Stimulated activated CD8-positive, alpha-beta memory T cell treated with anti-CD3 and anti-CD28 coated beads, Interleukin-4, amount 100 ng/mL, for 1 hour (primary cell): Measurements from ENCODE around the gene FOXP1.

Source experiments
- DNase-seq, 2 donors: peaks; one replicate each; pipeline ENCODE4 v3.0.0-alpha.2; 2020; ENCODE audit warnings: low read depth in 2 of 2, low spot score in 1 of 2

The FOXP1 gene

DNA sequence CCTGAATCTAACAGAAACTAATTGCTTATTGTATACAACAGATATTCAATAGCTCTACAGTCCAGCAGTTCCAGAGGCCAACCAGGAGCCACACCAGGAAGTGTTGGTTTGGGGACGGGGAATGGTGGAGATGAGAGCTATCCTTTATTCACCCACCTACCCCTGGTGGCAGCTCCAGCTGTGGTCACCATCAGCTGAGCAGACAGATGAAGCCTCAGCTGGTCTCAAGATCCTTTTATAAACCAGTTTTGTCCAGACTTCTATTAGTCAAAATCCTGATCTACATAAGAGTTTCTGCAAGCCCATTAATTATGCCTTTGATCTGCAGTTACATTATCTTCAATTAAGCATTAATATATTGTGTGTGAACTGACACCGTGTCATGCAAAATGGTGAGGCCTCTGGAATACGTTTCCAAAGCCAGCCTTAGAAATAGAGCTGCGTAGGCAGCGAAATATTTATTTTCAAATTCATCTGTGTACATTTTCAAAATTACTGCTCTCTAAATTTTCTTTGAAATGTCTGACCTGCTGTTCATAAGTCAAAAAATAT lies 488.8 kb downstream of the FOXP1 start:
- DNase-seq, result no peak

GRCh38 chr3:71092665-71093064 lies 490.9 kb downstream of the FOXP1 start:
- DNase-seq, result no peak

DNA sequence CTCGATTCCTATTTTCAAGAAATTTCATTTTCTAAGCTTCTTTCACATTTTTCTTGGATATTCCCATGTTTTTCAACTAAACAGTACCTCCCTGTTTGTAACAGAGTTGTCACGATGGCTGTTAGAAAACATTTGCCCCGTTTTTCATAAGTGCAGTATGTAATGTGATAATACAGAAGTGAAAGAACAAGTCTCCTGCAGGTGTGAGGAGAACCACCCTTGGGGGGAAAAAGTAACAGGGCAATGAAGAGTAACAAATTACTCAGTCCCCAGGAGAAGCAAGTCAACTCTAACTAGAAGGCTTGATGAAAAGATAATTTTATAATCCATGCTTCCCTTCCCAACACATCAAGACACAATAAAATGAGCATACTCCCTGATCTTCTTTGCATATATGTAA lies 493.3 kb downstream of the FOXP1 start:
- no peak for DNase-seq

- DNase-seq, result no peak
These were observed 494.2 kb downstream of the FOXP1 start for GRCh38 chr3:71089271-71089847.

DNA sequence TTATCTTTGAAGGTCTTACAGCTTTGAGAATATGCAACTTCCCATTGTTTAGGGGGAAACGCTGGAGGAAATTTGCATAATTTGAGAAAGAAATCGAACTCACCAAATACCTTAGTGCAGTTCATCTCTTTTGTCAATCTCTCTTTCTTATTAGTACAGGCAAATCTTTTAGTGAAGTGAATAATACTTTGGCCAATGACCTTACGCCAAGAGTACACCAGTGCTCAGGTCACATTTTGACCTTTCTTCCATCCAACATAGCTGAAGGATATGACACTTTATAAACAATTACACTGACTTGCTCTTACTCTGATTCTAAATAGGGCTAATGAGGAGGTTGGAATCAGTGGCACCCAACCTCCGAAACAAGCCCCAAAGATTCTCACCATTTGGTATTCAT lies 494.8 kb downstream of the FOXP1 start:
- no peak for DNase-seq

- no peak for DNase-seq
These were observed 495.4 kb downstream of the FOXP1 start for GRCh38 chr3:71088019-71088708.

- DNase-seq, result no peak
These were observed 496.1 kb downstream of the FOXP1 start for GRCh38 chr3:71087143-71088018.

- DNase-seq, result no peak
These were observed 496.8 kb downstream of the FOXP1 start for GRCh38 chr3:71086777-71087142.

- DNase-seq, result no peak
These were observed 499.8 kb downstream of the FOXP1 start for GRCh38 chr3:71083726-71084131.

DNA sequence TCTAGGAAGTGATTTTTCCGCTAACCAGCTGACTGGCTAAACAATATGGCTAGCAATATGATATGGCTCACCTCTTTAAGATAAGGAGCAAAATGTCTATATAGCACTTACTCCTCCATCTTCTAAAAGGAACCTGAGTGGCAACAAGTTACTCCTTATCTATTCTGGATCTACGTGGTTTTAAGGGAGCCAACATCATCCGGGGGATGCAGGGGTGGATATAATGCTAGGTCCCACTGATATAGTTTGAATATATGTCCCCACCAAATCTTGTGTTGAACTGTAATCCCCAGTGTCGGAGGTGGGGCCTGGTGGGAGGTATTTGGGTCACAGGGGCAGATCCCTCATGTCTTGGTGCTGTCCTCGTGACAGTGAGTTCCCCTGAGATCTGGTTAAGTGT lies 500.7 kb downstream of the FOXP1 start:
- no peak for DNase-seq

- DNase-seq, result no peak
These were observed 502.9 kb downstream of the FOXP1 start for GRCh38 chr3:71080517-71081083.

DNA sequence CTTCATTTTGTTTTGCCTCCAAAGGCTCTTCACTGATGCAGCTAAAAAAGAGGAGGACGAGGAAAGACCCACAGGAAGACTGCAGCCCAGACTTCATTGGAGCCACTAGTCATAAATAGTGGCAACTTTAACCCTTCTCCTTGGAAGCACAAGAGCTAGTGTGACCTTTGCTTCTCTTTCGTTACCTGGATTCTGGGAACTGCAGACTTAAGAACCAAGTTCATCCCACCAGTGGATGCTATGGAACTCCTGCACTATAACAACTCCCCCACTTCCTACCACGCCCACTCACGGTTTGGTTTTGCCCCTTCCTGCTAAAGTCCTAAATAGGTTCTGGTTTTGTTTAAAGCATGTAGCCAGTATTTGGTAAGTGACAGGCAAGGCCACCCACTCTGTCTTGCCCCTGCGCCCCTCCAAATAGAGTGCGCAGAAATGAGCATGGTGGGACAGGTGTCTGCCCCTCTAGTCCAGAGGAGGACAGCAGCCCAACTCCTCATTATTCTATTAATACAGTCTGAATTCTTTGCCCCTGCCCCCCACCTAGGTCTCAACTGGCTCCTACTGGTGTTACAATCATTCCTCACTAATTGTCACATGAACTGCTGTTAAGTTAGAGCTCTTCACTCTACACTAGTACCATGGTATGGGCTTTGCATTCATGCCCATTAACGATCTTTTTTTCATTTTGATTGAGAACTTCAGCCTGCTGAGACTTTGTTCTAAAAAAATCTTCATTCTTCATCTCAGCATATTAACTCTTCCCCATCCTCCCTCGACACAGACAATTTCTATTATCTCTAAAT lies 504.6 kb downstream of the FOXP1 start:
- DNase-seq, result no peak

GRCh38 chr3:71078199-71078598 lies 505.3 kb downstream of the FOXP1 start:
- no peak for DNase-seq

- no peak for DNase-seq
These were observed 506.5 kb downstream of the FOXP1 start for GRCh38 chr3:71077070-71077469.

- DNase-seq, result no peak
These were observed 507.0 kb downstream of the FOXP1 start for GRCh38 chr3:71076361-71077002.

GRCh38 chr3:71075494-71075893 lies 508.0 kb downstream of the FOXP1 start:
- DNase-seq, result no peak

DNA sequence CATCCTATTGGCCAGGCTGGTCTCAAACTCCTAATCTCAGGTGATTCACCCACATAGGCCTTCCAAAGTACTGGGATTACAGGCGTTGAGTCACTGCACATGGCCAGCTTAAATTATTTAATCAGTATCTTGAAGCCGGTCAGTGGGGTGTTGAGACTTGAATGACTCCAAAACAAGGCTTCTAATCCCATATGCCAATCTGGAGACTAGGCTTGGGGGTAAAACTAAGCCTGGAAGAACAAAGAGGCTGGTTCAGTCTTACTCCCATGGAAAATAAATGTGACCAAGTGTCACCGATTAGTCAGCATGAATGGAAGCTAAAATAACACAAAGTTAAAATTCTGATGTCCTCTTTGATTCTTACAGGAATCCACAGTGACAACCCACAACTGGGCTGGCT lies 509.1 kb downstream of the FOXP1 start:
- no peak for DNase-seq

DNA sequence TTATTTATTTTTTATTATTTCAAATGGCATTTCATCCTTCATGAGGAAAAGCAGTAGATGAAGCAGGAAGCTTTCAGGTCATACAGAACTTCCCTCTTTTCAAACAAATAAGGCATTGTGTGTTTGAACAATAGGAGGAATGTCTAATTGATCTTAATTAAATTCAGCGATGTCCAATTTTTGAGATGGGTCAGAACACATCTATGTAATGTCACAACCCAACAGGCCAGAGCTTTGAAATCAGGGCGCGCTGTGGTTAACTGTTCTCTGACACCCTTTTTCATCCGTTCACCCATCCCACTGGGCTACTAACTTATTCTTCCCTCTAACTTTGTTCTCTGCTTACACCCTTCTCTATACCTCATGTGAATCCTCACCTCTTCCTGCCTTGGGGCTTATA lies 510.5 kb downstream of the FOXP1 start:
- DNase-seq, result no peak

- no peak for DNase-seq
These were observed 511.2 kb downstream of the FOXP1 start for GRCh38 chr3:71072287-71072686.
